Hippocampal formation (tissue), 2 donors: Measurements from ENCODE around the gene KLHL28.

Source experiments
- DNase-seq, 2 donors: peaks; one replicate each; lab custom pipeline; 2025; lab: John Stamatoyannopoulos, UW

The KLHL28 gene

GRCh38 chr14:44960646-44961045 lies 1.1 kb downstream of the KLHL28 start:
- no peak for DNase-seq

GRCh38 chr14:44960146-44960545 lies 1.6 kb downstream of the KLHL28 start:
- no peak for DNase-seq

GRCh38 chr14:44959538-44959937 lies 2.2 kb downstream of the KLHL28 start:
- no peak for DNase-seq

DNA sequence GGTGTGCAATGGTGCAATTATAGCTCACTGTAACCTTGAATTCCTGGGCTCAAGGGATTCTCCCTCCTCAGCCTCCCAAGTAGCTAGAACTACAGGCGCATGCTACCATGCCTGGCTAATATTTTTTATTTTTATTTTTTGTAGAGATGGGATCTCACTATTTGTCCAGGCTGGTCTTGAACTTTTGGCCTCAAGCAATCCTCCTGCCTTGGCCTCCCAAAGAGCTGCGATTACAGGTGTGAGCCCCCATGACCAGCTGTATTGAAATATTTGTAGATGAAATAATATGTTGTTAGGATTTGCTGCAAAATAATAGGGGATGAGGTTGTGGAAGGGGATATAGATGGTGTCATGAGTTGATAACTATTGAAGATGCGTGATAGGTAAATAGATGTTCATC lies 4.9 kb downstream of the KLHL28 start:
- no peak for DNase-seq

GRCh38 chr14:44955528-44955927 lies 6.2 kb downstream of the KLHL28 start:
- DNase-seq, result no peak

DNA sequence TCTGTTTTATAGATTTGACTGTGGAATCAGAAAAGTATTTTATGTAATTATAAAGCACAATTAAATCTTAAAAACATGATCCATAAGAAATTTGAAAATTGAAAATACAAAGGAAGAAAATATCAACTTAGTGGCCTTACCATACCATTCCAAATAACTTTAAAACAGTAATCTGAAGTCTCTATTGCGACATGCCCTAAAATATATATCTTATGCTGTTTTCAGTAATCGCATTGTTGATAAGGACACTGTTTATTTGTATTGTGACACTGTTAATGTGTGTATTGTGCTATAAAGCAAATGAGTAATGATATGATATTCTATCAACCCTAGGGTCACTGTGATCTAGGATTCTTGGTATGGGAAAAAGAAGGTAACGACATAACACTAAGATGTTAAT lies 7.0 kb downstream of the KLHL28 start:
- DNase-seq, result no peak

- DNase-seq, result no peak
These were observed 9.2 kb downstream of the KLHL28 start for GRCh38 chr14:44952391-44953110.

DNA sequence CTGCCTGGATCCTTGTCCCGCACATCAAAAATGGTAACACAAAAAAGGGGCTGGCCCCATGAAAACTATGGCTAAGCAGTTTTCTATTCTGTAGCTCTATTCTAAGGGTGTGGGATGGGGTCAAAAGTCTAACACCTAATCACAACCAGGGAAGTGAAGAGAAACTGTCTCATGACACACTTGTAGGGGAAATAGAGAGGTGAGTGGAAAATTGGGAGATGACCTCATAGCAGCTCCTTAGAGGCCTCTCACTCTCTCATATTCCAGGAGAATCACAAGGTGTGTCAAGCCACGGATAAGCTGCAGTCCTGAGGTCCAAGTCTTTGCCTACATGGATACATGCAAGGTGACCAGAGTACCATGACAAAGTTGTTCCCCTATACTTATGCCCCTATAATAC lies 10.7 kb downstream of the KLHL28 start:
- DNase-seq, result no peak

- no peak for DNase-seq
These were observed 16.5 kb downstream of the KLHL28 start for GRCh38 chr14:44945264-44945663.

DNA sequence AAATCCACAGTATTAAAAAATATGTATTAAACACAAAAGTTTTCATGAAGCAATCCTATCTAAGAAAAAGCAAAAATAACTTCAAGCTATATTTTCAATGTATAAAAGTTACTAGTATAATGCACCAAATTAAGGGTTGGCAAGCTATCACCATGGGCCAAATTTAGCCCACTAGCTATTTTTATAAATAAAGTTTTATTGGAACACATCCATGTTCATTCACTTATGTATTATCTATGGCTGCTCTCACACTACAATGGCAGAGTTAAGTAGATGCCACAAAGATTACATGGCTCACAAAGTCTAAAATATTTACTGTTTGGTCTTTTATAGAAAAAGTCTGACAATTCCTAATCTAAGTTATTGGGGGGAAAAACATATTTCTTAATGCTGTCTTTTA lies 17.6 kb downstream of the KLHL28 start:
- no peak for DNase-seq

DNA sequence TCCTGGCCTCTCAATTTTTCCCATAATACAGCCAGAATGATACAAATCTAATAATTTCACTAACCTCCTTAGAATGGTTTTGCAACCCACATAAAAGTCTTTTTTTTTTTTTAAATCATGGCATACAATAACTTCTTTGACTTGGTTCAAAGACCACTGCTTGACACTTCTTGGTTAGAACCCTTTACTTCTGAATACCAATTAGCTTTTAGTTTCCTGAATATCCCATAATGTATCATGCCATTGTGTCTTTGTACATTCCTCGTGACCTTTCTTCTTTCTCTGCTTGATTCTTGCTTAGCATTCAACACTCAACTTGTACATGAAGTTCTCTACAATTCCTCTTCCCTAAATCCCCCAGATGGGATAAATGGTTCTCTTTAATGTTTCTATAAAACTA lies 19.3 kb downstream of the KLHL28 start:
- DNase-seq, result no peak

GRCh38 chr14:44941591-44941990 lies 20.2 kb downstream of the KLHL28 start:
- no peak for DNase-seq

DNA sequence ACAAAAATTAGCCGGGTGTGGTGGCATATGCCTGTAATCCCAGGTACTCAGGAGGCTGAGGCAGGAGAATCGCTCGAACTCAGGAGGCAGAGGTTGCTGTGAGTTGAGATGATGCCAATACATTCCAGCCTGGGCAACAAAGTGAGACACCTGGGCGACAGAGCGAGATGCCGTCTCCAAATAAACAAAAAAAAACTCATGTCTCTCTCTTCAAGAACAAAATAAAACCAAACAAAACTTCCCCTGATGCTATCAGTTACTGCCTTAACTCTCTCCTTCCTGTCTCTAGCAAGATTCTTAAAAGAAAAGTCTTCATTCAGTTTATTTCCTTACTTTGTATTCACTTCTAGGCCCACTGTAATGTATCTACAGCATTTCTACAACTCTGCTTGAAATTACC lies 20.8 kb downstream of the KLHL28 start:
- DNase-seq, result no peak

DNA sequence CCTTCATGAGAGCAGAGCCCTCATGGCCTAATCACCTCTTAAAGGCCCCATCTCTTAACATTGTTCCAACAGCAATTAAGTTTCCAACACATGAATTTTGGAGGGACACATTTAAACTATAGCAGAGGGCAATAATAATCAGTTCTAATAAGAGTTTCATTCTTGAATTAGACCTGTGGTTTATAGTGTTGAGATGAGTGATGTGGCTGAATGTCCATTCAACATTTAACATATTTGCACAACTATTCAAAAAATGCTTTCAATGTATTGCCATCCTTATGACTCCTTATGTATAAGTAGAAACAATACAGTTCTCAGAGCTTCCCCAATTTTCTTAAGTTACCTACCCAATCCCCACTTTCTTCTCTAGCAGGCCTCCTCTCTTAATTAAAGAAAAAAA lies 21.5 kb downstream of the KLHL28 start:
- no peak for DNase-seq

DNA sequence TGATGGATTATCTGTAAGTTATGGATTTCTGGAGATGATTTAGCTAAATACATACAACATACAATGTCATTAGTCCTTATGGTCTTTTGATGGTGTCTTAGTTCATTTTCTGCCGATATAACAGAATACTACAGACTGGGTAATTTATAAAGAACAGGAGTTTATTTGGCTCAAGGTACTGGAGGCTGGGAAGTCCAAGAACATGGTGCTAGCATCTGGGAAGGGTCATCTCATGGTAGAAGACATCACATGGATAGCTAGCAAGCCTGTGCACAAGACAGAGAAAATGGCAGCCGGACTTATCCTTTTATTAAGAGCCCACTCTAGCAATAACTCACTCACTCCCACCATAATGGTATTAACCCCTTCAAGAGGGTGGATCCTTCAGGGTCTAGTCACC lies 24.2 kb downstream of the KLHL28 start:
- no peak for DNase-seq

DNA sequence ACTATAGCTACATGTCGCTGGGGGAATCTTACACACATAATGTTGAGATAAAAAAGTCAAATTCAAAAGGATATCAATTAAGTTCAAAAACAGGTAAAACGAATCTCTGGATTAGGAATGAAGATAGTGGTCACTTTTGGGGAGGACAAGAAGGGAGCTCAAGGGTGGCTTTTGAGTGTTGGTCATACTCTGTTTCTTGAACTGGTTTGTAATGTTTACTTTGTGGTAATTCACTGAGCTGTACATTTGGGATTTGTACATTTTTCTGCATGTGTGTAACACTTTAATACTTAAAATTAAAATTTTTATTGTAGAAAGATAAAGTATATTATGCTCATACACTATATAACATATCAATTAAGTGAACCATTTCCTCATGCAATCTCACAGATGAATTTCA lies 26.6 kb downstream of the KLHL28 start:
- DNase-seq, result no peak

- DNase-seq, result no peak
These were observed 33.0 kb downstream of the KLHL28 start for GRCh38 chr14:44928793-44929192.

DNA sequence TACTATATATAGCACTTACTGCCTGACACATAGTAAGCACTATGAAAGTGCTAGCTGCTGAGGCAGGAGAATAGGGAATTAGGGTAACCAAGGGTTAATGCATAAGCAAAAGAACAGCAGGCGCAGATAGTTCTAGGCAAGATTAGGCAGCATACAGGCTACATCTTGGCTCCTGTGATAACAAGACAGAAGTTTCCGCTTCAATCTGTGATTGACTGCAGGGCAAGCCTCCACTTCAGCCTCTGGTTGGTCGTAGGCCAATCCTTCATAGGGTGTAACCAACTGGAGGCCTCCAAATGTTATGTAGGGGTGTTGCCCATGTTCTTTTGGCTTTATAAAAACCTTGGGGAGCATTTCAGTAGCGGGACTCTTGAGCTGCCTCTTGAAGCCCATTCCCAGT lies 46.9 kb downstream of the KLHL28 start:
- DNase-seq, result no peak

DNA sequence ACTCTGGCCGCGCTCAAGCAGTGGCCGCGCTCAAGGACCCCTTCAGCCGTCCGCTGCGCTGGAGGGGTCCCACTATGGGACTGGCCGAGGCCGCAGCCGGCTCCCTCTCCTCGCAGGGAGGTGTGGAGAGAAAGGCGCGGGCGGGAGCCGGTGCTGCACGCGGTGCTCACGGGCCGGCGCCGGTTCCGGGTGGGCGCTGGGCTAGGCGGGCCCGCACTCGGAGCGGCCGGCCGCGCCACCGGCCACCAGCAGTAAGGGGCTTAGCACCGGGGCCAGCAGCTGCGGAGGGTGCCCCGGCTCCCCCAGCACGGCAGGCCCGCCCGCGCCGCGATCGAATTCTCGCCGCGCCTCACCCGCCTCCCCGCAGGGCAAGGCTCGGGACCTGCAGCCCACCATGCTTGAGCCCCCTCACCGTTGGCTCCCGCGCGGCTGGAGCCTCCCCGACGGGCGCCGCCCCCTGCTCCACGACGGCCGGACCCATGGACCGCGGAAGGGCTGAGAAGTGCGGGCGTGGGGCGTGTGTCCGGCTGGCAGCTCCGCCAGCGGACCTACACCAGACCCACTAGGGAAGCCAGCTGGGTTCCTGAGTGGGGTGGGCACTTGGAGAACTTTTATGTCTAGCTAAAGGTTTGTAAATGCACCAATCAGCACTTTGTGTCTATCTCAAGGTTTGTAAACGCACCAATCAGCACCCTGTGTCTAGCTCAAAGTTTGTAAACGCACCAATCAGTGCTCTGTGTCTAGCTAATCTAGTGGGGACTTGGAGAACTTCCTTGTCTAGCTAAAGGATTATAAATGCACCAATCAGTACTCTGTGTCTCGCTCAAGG lies 49.5 kb downstream of the KLHL28 start:
- no peak for DNase-seq

DNA sequence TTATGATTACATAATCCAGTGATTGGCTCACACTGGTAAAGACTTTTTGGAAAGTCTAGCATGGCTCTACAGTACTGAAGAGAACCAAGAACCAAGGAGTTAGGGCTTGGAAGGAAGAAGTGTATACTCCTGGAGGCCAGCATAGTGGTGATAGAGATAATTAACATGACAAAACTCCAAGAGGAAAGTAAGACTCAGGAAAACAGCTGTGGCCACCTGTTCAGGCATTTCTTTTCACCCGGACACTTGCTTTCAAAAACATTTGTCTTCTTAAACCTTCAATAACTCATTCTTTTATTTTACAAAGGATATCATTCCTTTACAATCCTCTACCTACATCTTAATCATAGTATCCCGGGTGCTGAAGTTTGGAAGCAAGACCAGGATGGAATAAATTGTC lies 50.9 kb downstream of the KLHL28 start:
- DNase-seq, result no peak

DNA sequence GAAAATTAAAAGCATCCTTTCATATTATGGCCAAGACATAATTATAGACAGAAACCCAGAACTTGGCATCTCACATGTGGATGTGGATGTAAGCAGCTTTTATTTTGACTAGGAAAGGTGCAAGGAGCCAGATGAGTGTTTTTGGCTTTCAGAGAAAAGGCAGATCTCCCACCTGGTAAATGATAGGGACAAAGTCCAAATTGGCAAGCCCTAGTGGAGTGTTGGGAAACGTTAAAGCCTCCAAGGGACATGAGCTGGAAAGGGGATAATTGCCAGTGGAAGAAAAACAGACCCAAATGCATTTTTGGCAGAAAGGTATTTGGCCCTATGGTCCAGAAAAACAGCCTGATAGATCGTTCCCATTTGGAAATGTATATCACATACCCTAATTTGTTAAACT lies 60.1 kb downstream of the KLHL28 start:
- DNase-seq, result no peak

DNA sequence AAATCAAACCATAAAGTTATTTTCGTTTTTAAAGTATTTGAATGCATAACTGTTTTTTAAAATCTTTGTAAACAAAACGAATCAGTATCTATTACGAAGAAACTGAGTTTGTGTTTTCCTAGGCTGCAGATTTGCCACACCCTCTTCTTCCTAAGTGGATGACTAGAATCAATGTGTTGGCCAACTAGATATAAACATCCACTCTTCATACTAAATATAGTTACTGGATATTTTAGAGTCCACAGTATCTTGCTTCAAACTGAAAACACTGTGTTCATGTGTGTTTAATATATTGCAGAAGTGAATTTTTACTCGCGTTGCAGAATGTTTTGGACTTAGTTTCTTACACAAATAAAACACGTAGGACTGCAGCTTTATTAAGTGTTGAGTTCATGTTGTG lies 63.2 kb downstream of the KLHL28 start:
- DNase-seq, result no peak

DNA sequence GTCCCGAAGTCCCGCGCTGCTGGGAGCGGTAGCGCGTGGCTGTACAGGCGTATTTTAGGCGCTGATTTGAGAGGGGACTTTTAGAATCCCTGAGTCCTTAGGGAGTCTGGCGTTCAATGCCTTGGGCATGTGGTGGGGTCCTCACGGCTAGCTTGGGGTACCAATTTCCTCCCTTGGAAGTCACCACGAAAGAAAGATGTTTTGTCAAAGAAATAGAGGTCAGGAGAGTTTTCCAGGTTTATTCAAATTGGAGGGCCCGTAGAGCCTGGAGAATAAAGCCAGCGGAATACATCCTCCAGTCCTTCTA lies 63.9 kb downstream of the KLHL28 start:
- no peak for DNase-seq
